Measurements from ENCODE around the gene PPP2R5E.

GRCh38 chr14:63510538-63510937, 32.6 kb downstream of the PPP2R5E start:
- TF ChIP-seq EZH2 (IDR thresholded peaks at IDR 0.05; ENCODE audit: insufficient read depth, poor library complexity, severe bottlenecking) (no peak), EZH2phosphoT487 (IDR thresholded peaks at IDR 0.05; ENCODE audit: insufficient read depth, low read depth) (no peak)

Measured in GM23248 (cell line).